SK-N-SH (cell line): ENCODE results near the gene ACOT7.

Experiments used
- CHD2 ChIP-seq: fragments of 150-350 bp; IDR thresholded peaks from 2 replicates; pipeline ENCODE4 v1.6.1; 2018; ENCODE audit warnings: low read length; ENCODE audit not compliant: partially characterized antibody
- EP300 ChIP-seq, 2 experiments: IDR thresholded peaks; 2 replicates each; pipeline versions ENCODE4 v1.4.0 to v1.6.1; 2012; ENCODE audit warnings: borderline replicate concordance in 1 of 2, low read depth in 1 of 2, low read length in 1 of 2
- FOSL2 ChIP-seq: IDR thresholded peaks from 2 replicates; pipeline ENCODE4 v1.4.0; 2012; ENCODE audit warnings: low read depth, mild to moderate bottlenecking, moderate library complexity, borderline replicate concordance
- NFIC ChIP-seq: IDR thresholded peaks from 2 replicates; pipeline ENCODE4 v1.4.0; 2012; ENCODE audit warnings: borderline replicate concordance
- RAD21 ChIP-seq: IDR thresholded peaks from 2 replicates; pipeline ENCODE4 v1.6.1; 2012; ENCODE audit warnings: mild to moderate bottlenecking, low read length
- TAF1 ChIP-seq: IDR thresholded peaks from 2 replicates; pipeline ENCODE4 v1.6.1; 2012; ENCODE audit warnings: low read depth, mild to moderate bottlenecking, low read length, moderate library complexity, borderline replicate concordance
- USF1 ChIP-seq: IDR thresholded peaks from 2 replicates; pipeline ENCODE4 v1.4.0; 2012; ENCODE audit warnings: low read depth, borderline replicate concordance
- YY1 ChIP-seq: IDR thresholded peaks from 2 replicates; pipeline ENCODE4 v1.4.0; 2012; ENCODE audit warnings: low read depth, mild to moderate bottlenecking
- TF ChIP-seq, protein P1 (sequence below): fragments of 200-600 bp; sonication (generic); IDR thresholded peaks from 2 replicates; pipeline ENCODE4 v1.6.1; 2017; ENCODE audit warnings: antibody characterized with exemption, mild to moderate bottlenecking, moderate library complexity
- TF ChIP-seq, protein P2 (sequence below): IDR thresholded peaks from 2 replicates; pipeline ENCODE4 v1.4.0; 2012; ENCODE audit warnings: low read depth, borderline replicate concordance

GRCh38 chr1:6274622-6275139, 118.9 kb downstream of the ACOT7 start:
- TF ChIP-seq USF1: no peak
- TF ChIP-seq, protein P1, sequence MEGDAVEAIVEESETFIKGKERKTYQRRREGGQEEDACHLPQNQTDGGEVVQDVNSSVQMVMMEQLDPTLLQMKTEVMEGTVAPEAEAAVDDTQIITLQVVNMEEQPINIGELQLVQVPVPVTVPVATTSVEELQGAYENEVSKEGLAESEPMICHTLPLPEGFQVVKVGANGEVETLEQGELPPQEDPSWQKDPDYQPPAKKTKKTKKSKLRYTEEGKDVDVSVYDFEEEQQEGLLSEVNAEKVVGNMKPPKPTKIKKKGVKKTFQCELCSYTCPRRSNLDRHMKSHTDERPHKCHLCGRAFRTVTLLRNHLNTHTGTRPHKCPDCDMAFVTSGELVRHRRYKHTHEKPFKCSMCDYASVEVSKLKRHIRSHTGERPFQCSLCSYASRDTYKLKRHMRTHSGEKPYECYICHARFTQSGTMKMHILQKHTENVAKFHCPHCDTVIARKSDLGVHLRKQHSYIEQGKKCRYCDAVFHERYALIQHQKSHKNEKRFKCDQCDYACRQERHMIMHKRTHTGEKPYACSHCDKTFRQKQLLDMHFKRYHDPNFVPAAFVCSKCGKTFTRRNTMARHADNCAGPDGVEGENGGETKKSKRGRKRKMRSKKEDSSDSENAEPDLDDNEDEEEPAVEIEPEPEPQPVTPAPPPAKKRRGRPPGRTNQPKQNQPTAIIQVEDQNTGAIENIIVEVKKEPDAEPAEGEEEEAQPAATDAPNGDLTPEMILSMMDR: no peak
- TF ChIP-seq CHD2: no peak
- no peak for TF ChIP-seq EP300 (IDR thresholded peaks at IDR 0.05; ENCODE audit: borderline replicate concordance in 1 of 2, low read depth in 1 of 2, low read length in 1 of 2)
- TF ChIP-seq YY1: no peak
- TF ChIP-seq RAD21: no peak
- TF ChIP-seq NFIC: no peak
- no peak for TF ChIP-seq FOSL2
- TF ChIP-seq, protein P2, sequence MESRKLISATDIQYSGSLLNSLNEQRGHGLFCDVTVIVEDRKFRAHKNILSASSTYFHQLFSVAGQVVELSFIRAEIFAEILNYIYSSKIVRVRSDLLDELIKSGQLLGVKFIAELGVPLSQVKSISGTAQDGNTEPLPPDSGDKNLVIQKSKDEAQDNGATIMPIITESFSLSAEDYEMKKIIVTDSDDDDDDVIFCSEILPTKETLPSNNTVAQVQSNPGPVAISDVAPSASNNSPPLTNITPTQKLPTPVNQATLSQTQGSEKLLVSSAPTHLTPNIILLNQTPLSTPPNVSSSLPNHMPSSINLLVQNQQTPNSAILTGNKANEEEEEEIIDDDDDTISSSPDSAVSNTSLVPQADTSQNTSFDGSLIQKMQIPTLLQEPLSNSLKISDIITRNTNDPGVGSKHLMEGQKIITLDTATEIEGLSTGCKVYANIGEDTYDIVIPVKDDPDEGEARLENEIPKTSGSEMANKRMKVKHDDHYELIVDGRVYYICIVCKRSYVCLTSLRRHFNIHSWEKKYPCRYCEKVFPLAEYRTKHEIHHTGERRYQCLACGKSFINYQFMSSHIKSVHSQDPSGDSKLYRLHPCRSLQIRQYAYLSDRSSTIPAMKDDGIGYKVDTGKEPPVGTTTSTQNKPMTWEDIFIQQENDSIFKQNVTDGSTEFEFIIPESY: no peak
- TF ChIP-seq TAF1: no peak
